ENCODE results near the gene ZFP62.

- TF ChIP-seq, protein P1, sequence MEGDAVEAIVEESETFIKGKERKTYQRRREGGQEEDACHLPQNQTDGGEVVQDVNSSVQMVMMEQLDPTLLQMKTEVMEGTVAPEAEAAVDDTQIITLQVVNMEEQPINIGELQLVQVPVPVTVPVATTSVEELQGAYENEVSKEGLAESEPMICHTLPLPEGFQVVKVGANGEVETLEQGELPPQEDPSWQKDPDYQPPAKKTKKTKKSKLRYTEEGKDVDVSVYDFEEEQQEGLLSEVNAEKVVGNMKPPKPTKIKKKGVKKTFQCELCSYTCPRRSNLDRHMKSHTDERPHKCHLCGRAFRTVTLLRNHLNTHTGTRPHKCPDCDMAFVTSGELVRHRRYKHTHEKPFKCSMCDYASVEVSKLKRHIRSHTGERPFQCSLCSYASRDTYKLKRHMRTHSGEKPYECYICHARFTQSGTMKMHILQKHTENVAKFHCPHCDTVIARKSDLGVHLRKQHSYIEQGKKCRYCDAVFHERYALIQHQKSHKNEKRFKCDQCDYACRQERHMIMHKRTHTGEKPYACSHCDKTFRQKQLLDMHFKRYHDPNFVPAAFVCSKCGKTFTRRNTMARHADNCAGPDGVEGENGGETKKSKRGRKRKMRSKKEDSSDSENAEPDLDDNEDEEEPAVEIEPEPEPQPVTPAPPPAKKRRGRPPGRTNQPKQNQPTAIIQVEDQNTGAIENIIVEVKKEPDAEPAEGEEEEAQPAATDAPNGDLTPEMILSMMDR (IDR thresholded peaks at IDR 0.05): no peak
- TF ChIP-seq EP300 (IDR thresholded peaks at IDR 0.05): no peak
These were observed 696 bp downstream of the ZFP62 start for GRCh38 chr5:180860273-180860886.
